Neural progenitor cell (in vitro differentiated cells): ENCODE measurements around the gene GIT2.

ENCODE experiments used
- CTCF ChIP-seq: fragments of 200-600 bp; sonication (generic); IDR thresholded peaks from 2 replicates; pipeline ENCODE4 v1.5.1; 2017; ENCODE audit warnings: antibody characterized with exemption, mild to moderate bottlenecking
- EZH2 ChIP-seq: fragments of 200-600 bp; sonication (generic); IDR thresholded peaks from 2 replicates; pipeline ENCODE4 v1.6.1; 2017; ENCODE audit warnings: antibody characterized with exemption, mild to moderate bottlenecking, moderate library complexity

GRCh38 chr12:109926488-109927210, 69.5 kb downstream of the GIT2 start:
- no peak for TF ChIP-seq CTCF
- TF ChIP-seq EZH2 = no peak
